ENCODE results near the gene ABCC8. TPM values are rescaled to one million over a fixed set of nuclear protein-coding genes. Genes with fewer than 3 reads are reported as not detected.

Gene ABCC8
- total and polyA plus RNA-seq, 10 of the 15 experiments (the other 5 are each of a cell fraction or from before 2014, with no cell fraction given) = not detected

- no peak for TF ChIP-seq PRDM15 (CRISPR knock-in tag; IDR thresholded peaks at IDR 0.05)
These were observed 34.9 kb upstream of the ABCC8 start (continued) for GRCh38 chr11:17511571-17511970.

GRCh38 chr11:17510507-17511206 is 34.0 kb upstream of the ABCC8 start:
- H3K9me3 ChIP-seq (replicated peaks; ENCODE audit: control insufficient read depth, insufficient read depth, low read length) = no peaks in the 10 kb centered on the region
- no peaks in the 10 kb centered on the region; the same call in 1 of the 2 replicates for H3K4me1 ChIP-seq (ENCODE audit: control insufficient read depth, insufficient read depth, low read length)
- DNase-seq (ENCODE audit: low read depth, low spot score) (no peak), ATAC-seq (no peak), FAIRE-seq (no peak)
- H3K27ac ChIP-seq (ENCODE audit: control insufficient read depth, insufficient read depth) = no peak overlapping the region
- no peak overlapping the region for H3K4me2 ChIP-seq (ENCODE audit: control insufficient read depth, insufficient read depth)
- H4K20me1 ChIP-seq (ENCODE audit: control insufficient read depth, insufficient read depth) = no peaks in the 10 kb centered on the region; the same call in 1 of the 2 replicates
- BruUV-seq (replicated peaks) = no TSS peak
- ChIA-PET POLR2A (no interaction called here), CTCF (interaction anchor here (0.6 to 2.4 kb wide), 2 partner anchors 17 to 19 kb away, joined by 3 to 6 read pairs; no protein-coding TSS in a partner anchor), RAD21 (ENCODE audit: unreplicated experiment) (interaction anchor here (0.6 kb wide), 1 partner anchor 128 kb away, joined by 3 read pairs; no protein-coding TSS in a partner anchor), SMC1A (ENCODE audit: uncharacterized antibody, unreplicated experiment) (no interaction called here)
- H3K79me2 ChIP-seq (ENCODE audit: control insufficient read depth, insufficient read depth, low read length) = no peaks in the 10 kb centered on the region
- no peaks in the 10 kb centered on the region for H3K36me3 ChIP-seq (ENCODE audit: control insufficient read depth in 2 of 2, insufficient read depth in 2 of 2, low read length in 1 of 2)
- no peak overlapping the region for H3K4me3 ChIP-seq
- WGBS (ENCODE audit: insufficient coverage, insufficient replicate concordance, low lambda C conversion rate, missing lambda C conversion rate) = 12% methylated on average over 4 of the region's 4 CpGs
- H3K27me3 ChIP-seq (replicated peaks in 1 of 2; ENCODE audit: control insufficient read depth in 2 of 2, insufficient read depth in 2 of 2, low read length in 1 of 2) = no peaks in the 10 kb centered on the region; a peak in 2 of 4 replicates
- intact Hi-C loops (cut with micrococcal nuclease; ENCODE audit: unreplicated experiment) (no loop called here), in situ Hi-C loops (cut with MboI) (no loop called here)
- no peak overlapping the region for H3K9ac ChIP-seq (ENCODE audit: control insufficient read depth, insufficient read depth, low read length)
- H2AFZ ChIP-seq (ENCODE audit: control insufficient read depth, low read depth, low read length) = no peak overlapping the region
- TF ChIP-seq HDAC2 (IDR thresholded peaks at IDR 0.05) (no peak), E2F4 (IDR thresholded peaks at IDR 0.05; ENCODE audit: low read depth, low read length) (no peak), ASH2L (IDR thresholded peaks at IDR 0.05; ENCODE audit: borderline replicate concordance, low read depth) (no peak), PAX5 (IDR thresholded peaks at IDR 0.05; ENCODE audit: borderline replicate concordance, low read depth, low read length) (no peak), CREM (IDR thresholded peaks at IDR 0.05; ENCODE audit: low read depth) (no peak)
